Measurements from ENCODE around the gene UBE2D1. TPM values are rescaled to one million over a fixed set of nuclear protein-coding genes. Genes with fewer than 3 reads are reported as not detected.

The UBE2D1 gene
- total and polyA plus RNA-seq, 2 of the 13 experiments (the other 11 are each of a cell fraction or from before 2014, with no cell fraction given) = 6.2 to 13.8 TPM

DNA sequence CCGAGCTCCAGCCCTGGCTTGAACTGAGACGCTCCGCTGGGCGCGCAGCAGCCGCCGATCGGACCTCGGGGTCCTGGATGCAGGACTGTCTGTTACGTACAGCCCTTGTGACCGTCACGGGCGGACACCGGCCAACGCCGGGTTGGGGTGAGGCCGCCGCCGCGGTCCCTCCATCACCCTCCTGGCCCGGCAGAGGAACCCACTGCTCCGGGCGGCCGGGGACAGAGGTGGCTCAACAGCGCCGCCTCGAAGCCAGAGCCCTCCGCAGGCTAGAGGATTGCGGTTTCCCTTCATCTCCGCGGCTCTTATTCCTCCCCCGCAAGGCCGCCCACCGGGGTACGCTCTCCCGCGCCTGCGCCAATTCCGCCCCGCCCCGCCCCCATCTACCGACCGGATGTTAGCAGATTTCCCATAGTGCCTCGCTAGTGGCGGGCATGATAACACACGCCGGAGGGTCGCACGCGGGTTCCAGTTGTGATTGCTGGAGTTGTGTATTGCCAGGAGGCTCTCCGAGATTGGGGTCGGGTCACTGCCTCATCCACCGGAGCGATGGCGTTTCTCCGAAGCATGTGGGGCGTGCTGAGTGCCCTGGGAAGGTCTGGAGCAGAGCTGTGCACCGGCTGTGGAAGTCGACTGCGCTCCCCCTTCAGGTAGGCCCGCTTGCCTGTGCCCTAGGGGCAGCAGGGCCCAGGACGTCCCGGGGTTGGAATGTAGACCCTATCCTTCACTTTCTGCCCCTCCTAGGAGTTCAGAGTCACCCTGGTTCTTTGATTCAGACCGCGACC is 50.4 kb downstream of the UBE2D1 start, which contains the start of gene TFAM (continued):
- peak; percentile 50 for TF ChIP-seq ZBTB7B (CRISPR knock-in tag; IDR thresholded peaks at IDR 0.05)
- TF ChIP-seq, protein P1, sequence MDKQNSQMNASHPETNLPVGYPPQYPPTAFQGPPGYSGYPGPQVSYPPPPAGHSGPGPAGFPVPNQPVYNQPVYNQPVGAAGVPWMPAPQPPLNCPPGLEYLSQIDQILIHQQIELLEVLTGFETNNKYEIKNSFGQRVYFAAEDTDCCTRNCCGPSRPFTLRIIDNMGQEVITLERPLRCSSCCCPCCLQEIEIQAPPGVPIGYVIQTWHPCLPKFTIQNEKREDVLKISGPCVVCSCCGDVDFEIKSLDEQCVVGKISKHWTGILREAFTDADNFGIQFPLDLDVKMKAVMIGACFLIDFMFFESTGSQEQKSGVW (CRISPR knock-in tag; IDR thresholded peaks at IDR 0.05; ENCODE audit: borderline replicate concordance) = no peak
- 0 out of 2 replicates have a peak, but pooled peaks have one; percentile 25 for TF ChIP-seq ZNF333 (CRISPR knock-in tag; IDR thresholded peaks at IDR 0.05; ENCODE audit: borderline replicate concordance)
- no peak for TF ChIP-seq TCF12 (IDR thresholded peaks at IDR 0.05)
- 0 out of 2 replicates have a peak, but pooled peaks have one; percentile 26 for TF ChIP-seq TCF12 (CRISPR knock-in tag; IDR thresholded peaks at IDR 0.05)
- TF ChIP-seq ZNF615 (CRISPR knock-in tag; IDR thresholded peaks at IDR 0.05; ENCODE audit: borderline replicate concordance) = no peak; the same call in 1 of the 2 replicates
- peak; percentile 58 for TF ChIP-seq ZNF12 (CRISPR knock-in tag; IDR thresholded peaks at IDR 0.05)
- peak; percentile 99 for TF ChIP-seq ZFX (CRISPR knock-in tag; IDR thresholded peaks at IDR 0.05; ENCODE audit: low read depth)
- no peak for TF ChIP-seq ZSCAN30 (CRISPR knock-in tag; IDR thresholded peaks at IDR 0.05)
- TF ChIP-seq, protein P2, sequence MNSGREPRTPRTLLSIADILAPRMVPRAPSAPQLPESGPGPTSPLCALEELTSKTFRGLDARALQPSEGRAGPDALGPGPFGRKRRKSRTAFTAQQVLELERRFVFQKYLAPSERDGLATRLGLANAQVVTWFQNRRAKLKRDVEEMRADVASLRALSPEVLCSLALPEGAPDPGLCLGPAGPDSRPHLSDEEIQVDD (CRISPR knock-in tag; IDR thresholded peaks at IDR 0.05; ENCODE audit: borderline replicate concordance) = no peak
- 0 out of 2 replicates have a peak, but pooled peaks have one; percentile 23 for TF ChIP-seq ZSCAN29 (CRISPR knock-in tag; conservative IDR thresholded peaks at IDR 0.05)
- peak; percentile 56; the same call in 1 of the 2 replicates for TF ChIP-seq KLF12 (CRISPR knock-in tag; IDR thresholded peaks at IDR 0.05; ENCODE audit: borderline replicate concordance)
- peak; percentile 32; the same call in 1 of the 2 replicates for TF ChIP-seq HCFC1 (IDR thresholded peaks at IDR 0.05; ENCODE audit: low read depth, low read length)
- TF ChIP-seq HOXA5 (CRISPR knock-in tag; IDR thresholded peaks at IDR 0.05) = peak; percentile 79
- TF ChIP-seq, protein P3, sequence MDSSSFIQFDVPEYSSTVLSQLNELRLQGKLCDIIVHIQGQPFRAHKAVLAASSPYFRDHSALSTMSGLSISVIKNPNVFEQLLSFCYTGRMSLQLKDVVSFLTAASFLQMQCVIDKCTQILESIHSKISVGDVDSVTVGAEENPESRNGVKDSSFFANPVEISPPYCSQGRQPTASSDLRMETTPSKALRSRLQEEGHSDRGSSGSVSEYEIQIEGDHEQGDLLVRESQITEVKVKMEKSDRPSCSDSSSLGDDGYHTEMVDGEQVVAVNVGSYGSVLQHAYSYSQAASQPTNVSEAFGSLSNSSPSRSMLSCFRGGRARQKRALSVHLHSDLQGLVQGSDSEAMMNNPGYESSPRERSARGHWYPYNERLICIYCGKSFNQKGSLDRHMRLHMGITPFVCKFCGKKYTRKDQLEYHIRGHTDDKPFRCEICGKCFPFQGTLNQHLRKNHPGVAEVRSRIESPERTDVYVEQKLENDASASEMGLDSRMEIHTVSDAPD (CRISPR knock-in tag; IDR thresholded peaks at IDR 0.05) = peak; percentile 29; the same call in 1 of the 2 replicates
- peak; percentile 78; the same call in 1 of the 2 replicates for TF ChIP-seq GATA4 (IDR thresholded peaks at IDR 0.05; ENCODE audit: borderline replicate concordance, low read depth)
- no peak for TF ChIP-seq ZFP36L2 (CRISPR knock-in tag; IDR thresholded peaks at IDR 0.05)
- TF ChIP-seq, protein P4, sequence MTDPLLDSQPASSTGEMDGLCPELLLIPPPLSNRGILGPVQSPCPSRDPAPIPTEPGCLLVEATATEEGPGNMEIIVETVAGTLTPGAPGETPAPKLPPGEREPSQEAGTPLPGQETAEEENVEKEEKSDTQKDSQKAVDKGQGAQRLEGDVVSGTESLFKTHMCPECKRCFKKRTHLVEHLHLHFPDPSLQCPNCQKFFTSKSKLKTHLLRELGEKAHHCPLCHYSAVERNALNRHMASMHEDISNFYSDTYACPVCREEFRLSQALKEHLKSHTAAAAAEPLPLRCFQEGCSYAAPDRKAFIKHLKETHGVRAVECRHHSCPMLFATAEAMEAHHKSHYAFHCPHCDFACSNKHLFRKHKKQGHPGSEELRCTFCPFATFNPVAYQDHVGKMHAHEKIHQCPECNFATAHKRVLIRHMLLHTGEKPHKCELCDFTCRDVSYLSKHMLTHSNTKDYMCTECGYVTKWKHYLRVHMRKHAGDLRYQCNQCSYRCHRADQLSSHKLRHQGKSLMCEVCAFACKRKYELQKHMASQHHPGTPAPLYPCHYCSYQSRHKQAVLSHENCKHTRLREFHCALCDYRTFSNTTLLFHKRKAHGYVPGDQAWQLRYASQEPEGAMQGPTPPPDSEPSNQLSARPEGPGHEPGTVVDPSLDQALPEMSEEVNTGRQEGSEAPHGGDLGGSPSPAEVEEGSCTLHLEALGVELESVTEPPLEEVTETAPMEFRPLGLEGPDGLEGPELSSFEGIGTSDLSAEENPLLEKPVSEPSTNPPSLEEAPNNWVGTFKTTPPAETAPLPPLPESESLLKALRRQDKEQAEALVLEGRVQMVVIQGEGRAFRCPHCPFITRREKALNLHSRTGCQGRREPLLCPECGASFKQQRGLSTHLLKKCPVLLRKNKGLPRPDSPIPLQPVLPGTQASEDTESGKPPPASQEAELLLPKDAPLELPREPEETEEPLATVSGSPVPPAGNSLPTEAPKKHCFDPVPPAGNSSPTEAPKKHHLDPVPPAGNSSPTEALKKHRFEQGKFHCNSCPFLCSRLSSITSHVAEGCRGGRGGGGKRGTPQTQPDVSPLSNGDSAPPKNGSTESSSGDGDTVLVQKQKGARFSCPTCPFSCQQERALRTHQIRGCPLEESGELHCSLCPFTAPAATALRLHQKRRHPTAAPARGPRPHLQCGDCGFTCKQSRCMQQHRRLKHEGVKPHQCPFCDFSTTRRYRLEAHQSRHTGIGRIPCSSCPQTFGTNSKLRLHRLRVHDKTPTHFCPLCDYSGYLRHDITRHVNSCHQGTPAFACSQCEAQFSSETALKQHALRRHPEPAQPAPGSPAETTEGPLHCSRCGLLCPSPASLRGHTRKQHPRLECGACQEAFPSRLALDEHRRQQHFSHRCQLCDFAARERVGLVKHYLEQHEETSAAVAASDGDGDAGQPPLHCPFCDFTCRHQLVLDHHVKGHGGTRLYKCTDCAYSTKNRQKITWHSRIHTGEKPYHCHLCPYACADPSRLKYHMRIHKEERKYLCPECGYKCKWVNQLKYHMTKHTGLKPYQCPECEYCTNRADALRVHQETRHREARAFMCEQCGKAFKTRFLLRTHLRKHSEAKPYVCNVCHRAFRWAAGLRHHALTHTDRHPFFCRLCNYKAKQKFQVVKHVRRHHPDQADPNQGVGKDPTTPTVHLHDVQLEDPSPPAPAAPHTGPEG (CRISPR knock-in tag; IDR thresholded peaks at IDR 0.05) = 0 out of 2 replicates have a peak, but pooled peaks have one; percentile 18

Data from HepG2 (cell line).